Skin epidermis (tissue), 12 donors: Measurements from ENCODE around the gene MCHR2.
"Not testable (repeated sequence)": the region's sequence is repeated elsewhere in the genome, so short reads cannot be mapped to it uniquely, and the experiment has no call there.

Experiments
- H3K27ac ChIP-seq, 21 experiments: fragments of 200-600 bp; sonication (generic) in 11 of 21; one replicate each; pipeline ENCODE4 v1.5.0; 2020; ENCODE audit warnings: mild to moderate bottlenecking in 3 of 21, inconsistent platforms in 2 of 21, moderate library complexity in 2 of 21
- H3K4me3 ChIP-seq, 7 experiments: fragments of 200-600 bp; sonication (generic) in 2 of 7; one replicate each; pipeline ENCODE4 v1.5.0; 2020; ENCODE audit warnings: inconsistent platforms in 2 of 7, mild to moderate bottlenecking in 2 of 7, moderate library complexity in 1 of 7

MCHR2 gene, protein sequence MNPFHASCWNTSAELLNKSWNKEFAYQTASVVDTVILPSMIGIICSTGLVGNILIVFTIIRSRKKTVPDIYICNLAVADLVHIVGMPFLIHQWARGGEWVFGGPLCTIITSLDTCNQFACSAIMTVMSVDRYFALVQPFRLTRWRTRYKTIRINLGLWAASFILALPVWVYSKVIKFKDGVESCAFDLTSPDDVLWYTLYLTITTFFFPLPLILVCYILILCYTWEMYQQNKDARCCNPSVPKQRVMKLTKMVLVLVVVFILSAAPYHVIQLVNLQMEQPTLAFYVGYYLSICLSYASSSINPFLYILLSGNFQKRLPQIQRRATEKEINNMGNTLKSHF

DNA sequence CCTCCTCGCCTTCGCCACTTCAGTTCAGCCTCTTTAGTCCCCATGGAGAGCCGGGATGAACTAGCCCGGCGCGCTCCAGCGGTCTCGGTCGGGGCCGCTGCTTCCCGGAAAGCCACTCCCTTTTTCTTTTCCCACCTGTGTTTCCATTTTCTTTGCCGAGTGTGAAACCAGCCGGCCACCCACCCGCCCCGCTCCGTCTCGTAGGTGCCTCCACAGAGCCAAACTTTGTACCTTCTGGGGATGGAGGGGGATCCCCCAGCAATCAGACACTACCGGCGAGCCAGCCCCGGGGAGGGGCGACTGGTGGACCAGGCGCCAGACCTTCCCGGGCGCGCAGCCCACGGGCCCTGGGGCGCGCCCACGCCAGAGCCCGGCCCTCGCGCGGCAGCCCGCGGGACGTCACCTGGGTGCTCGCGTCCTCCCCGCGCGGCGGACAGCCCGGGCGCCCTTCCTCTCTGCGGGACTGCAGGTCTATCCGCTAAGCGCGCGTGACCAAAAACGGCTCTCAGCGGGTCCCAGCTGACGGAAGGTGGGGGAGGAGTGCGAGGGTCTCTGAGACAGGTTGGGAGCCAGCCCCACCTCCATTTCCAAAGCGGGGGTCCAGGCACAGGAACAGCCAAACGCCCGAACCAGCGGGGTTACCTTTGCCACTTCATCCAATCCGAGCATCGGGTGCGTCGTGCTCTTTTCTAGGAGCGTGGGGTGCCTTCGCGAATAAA is at the start of gene MCHR2:
MCHR2 (minus strand) TSS at position 691 of the 719 bp plus-strand sequence. CDS start 38,076 bp downstream, outside the sequence.
- Histone ChIP-seq H3K4me3 (no peak within 1 kb of the TSS), H3K27ac (no peak within 1 kb of the TSS)

DNA sequence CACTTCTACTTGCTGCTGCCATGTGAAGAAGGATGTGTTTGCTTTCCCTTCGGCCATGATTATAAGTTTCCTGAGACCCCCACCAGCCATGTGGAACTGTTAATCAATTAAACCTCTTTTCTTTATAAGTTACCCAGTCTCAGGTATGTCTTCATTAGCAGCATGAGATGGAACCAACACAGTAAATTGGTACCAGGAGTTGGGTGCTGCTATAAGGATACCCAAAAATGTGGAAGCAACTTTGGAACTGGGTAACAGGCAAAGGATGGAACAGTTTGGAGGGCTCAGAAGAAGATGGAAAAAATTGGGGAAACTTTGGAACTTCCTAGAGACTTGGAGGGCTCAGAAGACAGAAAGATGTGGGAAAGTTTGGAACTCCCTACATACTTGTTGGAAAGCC is 44.5 kb upstream of the MCHR2 start:
- not testable (repeated sequence) for H3K4me3 ChIP-seq, H3K27ac ChIP-seq

DNA sequence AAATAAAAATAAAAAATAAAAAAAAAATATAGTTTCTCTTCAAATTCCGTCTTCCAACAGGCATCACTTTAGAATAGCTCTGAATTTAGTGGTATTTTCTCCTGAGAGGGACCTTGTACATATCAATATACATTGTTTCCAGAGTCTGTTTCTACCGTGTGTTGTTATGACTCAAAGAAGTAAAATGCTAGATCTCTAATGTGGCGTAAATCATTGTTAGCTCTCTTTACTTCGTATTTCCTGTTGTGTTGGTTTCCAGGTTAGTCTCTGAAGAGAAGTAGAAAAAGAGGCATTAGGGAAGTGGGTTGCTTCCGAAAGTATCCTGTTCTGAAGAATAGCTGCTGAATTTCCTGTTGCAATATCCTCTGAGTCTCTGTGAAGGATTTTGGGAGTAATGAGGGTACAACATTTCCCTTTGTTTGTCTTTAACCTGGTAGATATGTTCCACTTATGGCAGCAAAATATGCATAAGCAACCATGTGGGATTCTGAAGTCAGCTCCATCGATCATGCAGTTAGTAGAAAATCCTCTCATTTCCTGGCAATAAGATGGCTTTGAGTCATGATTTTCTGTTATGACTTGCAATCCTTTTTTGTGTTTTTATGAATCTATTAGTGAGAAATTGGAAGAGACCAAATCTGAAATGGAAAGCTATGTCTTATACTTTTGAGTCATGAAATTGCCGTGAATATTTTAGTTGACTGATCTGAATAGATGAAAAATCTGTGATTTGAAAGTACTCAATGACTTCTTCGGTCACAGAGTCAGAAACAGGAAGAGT is 42.0 kb upstream of the MCHR2 start:
- H3K27ac ChIP-seq = no peak overlapping the region
- no peak overlapping the region for H3K4me3 ChIP-seq

DNA sequence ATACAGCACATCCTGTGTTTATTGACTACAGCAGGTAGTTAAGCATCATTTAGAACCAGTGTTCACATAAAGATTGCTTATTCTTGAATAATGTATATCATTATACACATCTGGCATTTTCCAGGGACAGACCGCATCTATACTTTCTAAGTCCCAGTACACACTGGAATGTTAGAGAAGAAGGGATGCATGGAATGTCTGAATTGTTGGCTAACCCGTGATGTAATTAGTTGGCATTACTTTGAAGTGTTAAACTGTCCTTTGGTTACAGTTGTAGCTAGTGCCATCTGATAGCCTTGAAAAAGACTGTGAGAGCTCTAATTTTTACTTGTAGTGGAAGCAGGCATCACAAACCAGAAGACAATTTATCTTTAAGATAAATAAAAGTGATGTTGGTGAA is 29.8 kb upstream of the MCHR2 start:
- H3K27ac ChIP-seq = no peak overlapping the region
- no peak overlapping the region for H3K4me3 ChIP-seq

DNA sequence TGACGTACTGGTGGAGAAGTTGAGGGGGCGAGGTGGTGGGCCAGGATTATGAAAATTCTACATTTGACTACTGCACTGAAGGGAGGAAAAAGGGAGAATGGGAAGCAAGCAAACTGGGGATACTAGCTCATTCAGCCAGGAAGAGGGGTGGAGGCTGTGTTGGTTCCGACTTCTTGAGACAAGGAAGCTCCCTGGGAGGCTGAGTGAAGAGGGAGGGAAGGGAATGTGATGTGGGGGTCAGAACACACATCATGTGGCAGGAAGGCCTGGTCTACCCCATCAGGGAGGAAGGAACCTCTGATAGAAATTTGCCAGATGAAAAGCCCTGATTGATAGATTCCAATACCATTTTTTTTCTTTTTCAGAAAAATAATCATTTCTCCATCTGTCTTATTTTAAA is 28.8 kb upstream of the MCHR2 start:
- H3K4me3 ChIP-seq = no peak overlapping the region
- no peak overlapping the region for H3K27ac ChIP-seq

DNA sequence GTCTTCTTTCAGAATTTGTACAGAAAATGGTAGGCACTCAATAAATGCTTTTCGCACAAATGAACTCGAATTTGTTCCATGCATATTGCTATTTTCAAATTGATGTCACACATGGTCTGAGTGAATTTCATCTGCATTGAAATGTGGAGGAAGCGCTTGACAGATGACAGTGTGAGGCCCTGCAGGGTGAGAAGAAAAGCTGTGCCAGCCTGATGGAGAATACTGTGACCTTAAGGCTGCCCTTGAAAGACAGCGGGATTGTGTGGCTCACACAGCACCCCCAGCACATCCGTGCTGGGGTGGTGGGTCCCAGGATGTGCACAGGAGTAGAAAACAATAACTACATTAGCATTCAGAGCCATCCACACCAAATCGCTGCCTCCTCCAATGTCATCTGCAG is 14.8 kb upstream of the MCHR2 start:
- Histone ChIP-seq H3K27ac (no peak overlapping the region), H3K4me3 (no peak overlapping the region)

DNA sequence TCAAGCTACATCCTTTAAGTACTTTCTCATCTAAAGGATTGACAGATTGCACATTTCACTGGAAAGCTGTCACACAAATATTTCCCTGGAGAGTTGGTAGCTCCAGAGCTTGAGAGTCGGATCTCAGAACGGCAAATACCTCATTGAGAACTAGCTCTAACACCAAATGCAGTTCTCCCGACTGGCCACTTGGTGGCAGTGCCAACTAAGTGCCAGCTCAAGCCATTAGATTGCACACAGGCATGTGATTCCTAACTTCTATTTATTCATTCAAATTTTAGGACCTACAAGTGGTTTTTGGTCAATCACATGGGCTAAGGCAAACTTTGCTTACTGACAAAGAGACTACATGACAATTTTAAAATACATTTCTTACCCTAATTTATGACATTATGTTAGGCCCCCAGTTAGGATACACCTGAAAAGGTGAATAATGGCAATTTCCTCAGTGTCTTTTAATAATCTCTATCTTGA is 7.9 kb upstream of the MCHR2 start:
- no peak overlapping the region for H3K4me3 ChIP-seq
- no peak overlapping the region for H3K27ac ChIP-seq

DNA sequence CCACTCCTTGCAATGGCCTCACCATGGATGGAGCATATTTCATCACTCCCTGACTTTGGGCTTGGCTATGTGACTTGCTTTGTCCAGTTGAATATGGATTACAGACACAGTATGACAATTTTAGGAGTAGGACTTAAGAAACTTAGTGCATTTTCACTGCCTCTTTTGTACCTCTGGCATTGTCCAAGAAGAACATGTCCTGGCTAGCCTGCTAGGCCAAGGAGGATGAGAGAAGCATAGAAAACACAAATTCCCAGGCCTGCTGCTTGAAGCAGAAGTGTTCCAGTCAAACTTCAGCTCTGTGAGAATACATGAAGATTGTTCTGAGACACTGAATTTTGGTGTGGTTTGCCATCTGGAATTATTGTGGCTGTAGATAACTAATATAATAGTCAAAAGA is 3.1 kb upstream of the MCHR2 start:
- Histone ChIP-seq H3K27ac (no peak overlapping the region), H3K4me3 (no peak overlapping the region)

DNA sequence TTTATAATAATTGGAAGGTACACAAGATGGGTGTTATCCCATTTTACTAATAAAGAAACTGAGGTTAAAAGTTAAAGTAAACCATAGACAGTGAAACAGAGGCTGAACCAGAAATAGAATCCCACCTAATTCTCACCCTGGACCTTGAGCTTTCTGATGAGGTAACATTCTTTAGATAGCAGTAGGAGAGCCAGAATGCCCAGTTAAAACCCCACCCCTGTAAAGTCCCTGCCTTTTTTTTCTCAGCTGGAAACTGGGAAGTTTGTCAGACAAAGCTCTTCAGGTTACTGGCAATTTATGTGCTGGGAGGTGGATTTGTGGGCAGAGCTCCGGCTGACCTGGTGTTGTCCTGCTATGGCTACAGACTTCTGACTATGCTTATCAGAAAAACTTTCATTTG is 1.9 kb upstream of the MCHR2 start:
- Histone ChIP-seq H3K4me3 (no peak overlapping the region), H3K27ac (no peak overlapping the region)

DNA sequence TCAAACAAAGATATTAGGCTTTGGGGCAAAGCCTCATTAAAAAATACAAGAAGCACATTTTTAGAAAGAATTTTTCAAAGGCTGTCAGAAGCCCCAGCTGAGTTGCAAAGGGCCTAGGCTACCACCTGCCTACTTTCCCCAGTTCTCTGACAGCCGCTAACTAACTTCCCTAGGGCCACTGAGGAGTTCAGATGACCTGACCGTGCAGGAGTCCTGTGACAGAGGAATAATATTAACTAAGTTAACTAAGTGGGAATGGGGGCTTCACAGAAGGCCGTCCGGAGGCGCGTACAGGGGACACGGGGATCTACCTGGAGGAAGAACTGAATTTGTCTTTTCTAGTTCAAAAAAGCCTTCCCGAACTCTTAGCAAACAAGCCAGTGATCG is 884 bp downstream of the MCHR2 start:
- Histone ChIP-seq H3K27ac (no peak overlapping the region), H3K4me3 (no peak overlapping the region)

DNA sequence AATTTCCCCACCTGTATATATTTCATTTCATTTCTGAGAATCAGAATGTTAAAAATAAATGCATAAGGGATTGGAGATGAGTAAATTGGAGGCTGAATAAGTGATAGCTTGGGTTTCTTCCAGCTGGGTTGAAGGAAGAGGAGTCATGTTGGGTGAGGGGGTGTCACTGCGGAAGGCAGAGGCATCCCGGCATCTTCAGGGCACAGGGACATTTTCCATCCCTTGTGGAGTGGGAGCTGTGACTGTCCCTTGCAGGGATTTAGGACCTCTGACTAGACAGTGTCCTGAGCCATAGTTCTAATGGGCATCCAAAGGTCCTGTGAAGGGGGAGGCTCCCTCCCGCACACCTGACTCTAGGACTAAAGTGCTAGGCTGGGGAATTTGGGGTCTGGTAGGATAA is 2.1 kb downstream of the MCHR2 start:
- Histone ChIP-seq H3K4me3 (no peak overlapping the region), H3K27ac (no peak overlapping the region)

DNA sequence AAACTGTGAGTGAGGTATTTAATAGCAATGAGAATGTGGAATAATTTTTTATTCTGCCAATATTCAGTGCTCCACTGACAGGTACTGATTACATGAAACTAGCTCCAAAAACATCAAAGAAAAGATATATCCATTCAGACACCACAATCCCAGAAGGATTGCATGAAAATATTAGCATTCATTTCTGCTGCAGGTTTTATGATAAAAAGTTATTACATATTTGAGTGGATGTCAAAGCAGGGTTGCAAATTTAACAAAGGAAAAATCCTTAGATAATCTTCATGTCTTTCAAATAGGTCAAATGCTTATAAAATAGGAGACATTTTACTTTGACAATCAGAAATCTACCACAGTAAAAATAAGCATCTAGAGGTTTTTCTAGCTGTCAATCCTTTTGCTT is 13.3 kb downstream of the MCHR2 start:
- Histone ChIP-seq H3K27ac (no peak overlapping the region), H3K4me3 (no peak overlapping the region)

DNA sequence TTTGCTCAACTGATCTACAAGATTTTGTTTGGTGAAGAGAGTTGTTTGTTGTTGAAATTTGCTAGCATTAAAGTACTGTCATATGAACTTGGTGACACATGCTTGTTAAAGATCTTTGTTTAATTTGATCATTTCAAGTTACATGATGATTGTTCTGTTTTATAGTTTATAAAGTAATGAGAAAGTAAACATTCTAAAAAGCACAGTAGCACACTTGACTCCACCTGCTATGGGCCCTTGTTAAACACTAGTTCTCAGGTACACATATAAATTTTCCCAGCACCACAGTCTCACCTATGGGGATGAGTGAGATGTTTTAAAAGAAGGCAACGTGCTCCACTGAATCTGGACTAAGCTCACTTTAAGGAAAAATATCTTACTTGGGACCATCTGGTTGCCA is 14.1 kb downstream of the MCHR2 start:
- Histone ChIP-seq H3K4me3 (no peak overlapping the region), H3K27ac (no peak overlapping the region)

DNA sequence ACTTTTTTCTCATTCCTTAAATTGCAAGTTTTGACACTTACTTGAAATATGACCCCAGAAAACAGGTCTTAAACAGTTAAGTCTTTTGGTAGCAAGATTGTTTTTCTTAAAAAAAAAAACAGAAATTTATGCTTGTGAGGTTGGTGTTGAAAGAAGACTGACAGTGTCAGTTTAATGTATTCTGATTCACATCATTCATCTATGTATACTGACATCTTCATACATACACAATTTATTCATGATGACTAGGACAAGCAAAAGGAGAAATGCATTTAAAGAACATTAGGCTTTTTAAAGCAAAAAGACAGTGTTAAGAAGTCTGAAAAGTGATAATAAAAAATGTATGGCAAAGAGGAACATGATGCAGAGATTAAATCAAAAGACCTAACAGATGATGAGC is 27.0 kb downstream of the MCHR2 start:
- Histone ChIP-seq H3K27ac (no peak overlapping the region), H3K4me3 (no peak overlapping the region)

DNA sequence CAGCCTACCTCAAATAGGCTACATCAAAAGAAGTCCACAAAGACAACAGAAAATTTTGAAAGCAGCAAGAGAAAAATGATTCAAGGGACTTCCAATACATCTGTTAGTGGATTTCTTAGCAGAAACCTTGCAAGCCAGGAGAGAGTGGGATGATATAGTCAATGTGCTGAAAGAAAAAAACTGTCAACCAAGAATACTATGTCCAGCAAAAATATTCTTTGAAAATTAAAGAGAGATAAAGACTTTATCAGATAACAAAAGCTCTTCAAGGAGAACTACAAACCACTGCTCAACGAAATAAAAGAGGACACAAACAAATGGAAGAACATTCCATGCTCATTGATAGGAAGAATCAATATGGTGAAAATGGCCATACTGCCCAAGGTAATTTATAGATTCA is 34.0 kb downstream of the MCHR2 start:
- H3K4me3 ChIP-seq = no peak overlapping the region
- H3K27ac ChIP-seq = no peak overlapping the region

DNA sequence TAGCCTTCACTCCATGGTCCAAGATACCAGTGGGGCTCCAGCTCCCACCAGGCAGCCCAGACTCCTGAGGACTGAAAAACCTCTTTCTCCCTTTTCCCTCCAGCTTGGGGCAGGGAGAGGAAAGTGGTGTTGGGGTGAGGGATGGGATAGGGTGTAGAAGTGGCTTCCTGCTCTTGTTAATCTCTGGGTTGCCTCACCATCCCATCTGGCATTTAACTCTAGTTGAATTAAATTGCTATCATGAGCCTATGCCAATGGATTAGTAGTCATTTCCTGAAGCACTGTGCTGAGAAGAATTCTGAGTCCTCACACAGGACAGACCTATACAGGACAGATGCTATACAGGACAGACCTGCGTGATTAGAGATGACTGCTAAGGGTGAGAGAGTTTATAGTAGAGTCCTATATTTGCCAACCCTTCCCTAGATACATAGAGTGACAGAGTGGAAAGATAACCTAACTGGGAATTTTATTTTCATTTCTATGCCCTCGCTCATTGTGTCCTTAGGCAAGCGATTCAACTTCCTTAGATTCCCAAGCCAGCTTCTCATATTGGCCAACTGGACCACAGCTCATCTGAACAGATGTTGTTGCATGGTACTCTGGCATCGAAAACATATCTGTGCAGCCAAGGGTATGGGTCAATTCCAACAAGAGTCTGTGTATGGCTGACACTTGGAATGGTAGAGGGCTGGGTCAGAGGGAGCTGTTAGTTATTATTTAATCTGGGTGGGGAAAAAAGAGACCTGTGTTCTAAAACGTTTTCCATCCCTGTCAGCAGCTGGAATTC is 42.8 kb downstream of the MCHR2 start:
- H3K27ac ChIP-seq = no peak overlapping the region
- H3K4me3 ChIP-seq = no peak overlapping the region

DNA sequence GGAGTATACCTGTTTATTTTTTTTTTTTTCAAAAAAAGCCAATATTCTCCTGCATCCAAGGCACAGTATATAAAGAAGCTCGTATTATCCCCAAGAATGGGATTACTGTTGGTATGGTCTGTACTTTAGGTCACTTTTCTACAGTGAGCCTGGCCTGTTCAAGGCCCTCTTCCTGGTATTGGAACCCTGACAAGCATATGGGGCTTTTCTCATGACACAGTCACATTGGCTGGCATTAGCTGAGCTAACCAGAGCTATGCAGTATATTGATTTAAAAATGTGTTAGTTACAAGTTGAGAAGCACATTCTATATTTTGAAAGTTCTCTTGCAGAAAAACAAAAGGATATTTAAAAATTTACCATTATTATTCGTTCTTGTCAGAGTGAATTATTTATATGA is 48.0 kb downstream of the MCHR2 start:
- Histone ChIP-seq H3K27ac (no peak overlapping the region), H3K4me3 (no peak overlapping the region)

DNA sequence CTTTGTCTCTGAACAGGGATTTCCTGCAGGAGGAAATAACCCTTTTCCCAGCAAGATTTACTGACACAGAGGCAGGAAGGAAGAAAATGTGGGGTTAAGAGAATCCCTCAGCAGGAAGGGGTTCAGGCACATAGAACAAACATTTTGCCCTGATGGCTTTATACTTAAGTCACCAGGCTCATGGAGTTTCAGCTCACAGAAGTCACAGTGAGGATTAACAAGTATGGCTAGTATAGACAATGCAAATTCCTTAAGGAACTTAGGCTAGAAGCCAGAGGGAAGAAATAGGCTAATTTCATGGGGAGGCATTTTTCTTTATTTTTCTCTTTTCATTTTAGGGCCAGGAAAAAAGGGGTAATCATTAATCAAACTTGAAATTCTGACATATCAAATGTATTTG is 50.2 kb downstream of the MCHR2 start:
- Histone ChIP-seq H3K4me3 (no peak overlapping the region), H3K27ac (no peak overlapping the region)

DNA sequence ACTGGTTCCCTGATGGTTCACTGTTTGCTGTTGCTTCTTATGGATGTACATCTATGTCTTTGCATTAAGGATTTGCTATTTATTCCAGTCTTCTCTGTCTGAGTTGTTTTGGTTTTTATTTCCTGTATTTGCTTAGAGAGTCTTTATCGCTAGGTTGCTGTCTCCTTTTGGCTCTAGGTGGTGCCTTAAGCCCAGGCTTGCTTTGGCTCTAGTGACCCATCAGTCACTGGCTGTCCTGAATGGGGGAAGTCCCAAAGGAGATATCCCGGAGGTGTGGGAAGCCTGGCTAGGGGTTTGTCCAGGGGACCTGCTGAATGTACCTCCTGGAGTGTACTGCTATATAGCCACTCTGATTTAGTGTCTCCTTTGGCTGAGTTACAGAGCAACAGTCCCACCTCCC is 53.4 kb downstream of the MCHR2 start:
- no peak overlapping the region for H3K27ac ChIP-seq

DNA sequence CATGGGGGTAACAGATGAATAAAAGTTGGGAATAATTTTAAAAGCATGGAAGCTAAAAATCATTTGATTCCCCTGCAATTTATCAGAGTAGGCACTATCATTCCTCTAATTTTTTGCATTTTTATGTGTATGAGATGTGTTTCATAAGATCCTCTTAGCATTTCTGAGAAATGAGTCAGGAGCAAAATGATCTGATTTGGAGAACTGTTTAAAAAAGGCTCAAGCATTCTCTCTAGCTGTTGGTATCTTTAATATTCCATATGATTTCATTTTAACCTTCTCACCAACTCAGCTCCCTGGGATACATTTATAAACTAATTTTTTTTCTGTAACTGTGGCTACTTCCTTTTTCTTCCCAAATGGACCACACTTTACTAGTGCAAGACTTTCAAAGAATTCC is 60.9 kb downstream of the MCHR2 start:
- Histone ChIP-seq H3K27ac (no peak overlapping the region), H3K4me3 (no peak overlapping the region)

More for the DNA sequence above, 53.4 kb downstream of the MCHR2 start:
- H3K4me3 ChIP-seq = no peak overlapping the region
